ENCODE data around the gene TGM5. TPM values are rescaled to one million over a fixed set of nuclear protein-coding genes. Genes with fewer than 3 reads are reported as not detected.

Gene TGM5
- total and polyA plus RNA-seq, 10 donors: 0.02 TPM; not detected in 9

DNA sequence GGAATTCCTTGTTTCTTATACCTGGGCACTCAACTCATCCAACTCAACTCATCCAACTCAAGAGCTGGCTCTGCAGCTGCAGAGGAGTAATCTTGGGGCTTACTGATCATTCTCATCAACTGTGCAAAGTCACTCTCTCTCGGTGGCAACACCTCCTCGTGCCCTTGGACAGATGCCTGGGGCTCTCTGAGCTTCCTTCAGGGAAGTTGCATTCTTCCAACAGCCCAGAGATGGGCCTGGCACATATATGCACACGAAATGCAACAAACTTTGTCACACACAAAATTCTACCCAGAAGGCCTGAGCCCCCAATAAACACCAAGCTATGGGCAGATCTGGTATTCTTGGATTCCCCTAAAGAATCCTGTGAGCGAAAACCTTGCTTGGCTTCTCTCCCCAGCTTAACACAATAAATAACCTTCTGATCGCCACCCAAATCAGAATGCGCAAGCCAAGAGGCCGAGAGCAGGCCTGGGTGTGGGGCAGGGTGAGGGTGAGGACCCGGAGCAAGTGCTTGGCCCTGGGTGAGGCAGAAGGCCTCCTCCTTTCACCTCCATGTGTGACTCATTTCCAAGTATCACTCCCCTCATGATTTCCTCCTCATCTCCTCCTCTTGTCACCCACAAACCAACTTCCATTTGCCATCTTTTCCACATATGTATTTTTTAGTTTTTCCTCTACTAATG, 15.4 kb downstream of the TGM5 start:
- intact Hi-C loops (cut with DNase I; ENCODE audit: low total_unique reads): no loop called here
- H3K9me3 ChIP-seq: no peaks in the 10 kb centered on the region
- peaks cover 3 to 28% (median 15%) of the 10 kb centered on the region in 6 donors for H3K4me1 ChIP-seq
- H3K27me3 ChIP-seq (replicated peaks in 1 of 7): peaks cover 0 to 38% (median 0%) of the 10 kb centered on the region in 7 donors
- TF ChIP-seq POLR2AphosphoS5 (IDR thresholded peaks at IDR 0.05) (no peak), POLR2A (IDR thresholded peaks at IDR 0.05) (no peak)
- TF ChIP-seq, protein P1, sequence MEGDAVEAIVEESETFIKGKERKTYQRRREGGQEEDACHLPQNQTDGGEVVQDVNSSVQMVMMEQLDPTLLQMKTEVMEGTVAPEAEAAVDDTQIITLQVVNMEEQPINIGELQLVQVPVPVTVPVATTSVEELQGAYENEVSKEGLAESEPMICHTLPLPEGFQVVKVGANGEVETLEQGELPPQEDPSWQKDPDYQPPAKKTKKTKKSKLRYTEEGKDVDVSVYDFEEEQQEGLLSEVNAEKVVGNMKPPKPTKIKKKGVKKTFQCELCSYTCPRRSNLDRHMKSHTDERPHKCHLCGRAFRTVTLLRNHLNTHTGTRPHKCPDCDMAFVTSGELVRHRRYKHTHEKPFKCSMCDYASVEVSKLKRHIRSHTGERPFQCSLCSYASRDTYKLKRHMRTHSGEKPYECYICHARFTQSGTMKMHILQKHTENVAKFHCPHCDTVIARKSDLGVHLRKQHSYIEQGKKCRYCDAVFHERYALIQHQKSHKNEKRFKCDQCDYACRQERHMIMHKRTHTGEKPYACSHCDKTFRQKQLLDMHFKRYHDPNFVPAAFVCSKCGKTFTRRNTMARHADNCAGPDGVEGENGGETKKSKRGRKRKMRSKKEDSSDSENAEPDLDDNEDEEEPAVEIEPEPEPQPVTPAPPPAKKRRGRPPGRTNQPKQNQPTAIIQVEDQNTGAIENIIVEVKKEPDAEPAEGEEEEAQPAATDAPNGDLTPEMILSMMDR (IDR thresholded peaks at IDR 0.05 in 8 of 11, conservative IDR thresholded peaks at IDR 0.05 in 3 of 11): no peak
- no peak overlapping the region for H3K4me3 ChIP-seq
- no peak for DNase-seq
- no peak overlapping the region for H3K27ac ChIP-seq
- no peaks in the 10 kb centered on the region for H3K36me3 ChIP-seq
- 75 to 92% (median 87%) methylated on average over 8 of the region's 8 CpGs for WGBS, 5 donors

DNA sequence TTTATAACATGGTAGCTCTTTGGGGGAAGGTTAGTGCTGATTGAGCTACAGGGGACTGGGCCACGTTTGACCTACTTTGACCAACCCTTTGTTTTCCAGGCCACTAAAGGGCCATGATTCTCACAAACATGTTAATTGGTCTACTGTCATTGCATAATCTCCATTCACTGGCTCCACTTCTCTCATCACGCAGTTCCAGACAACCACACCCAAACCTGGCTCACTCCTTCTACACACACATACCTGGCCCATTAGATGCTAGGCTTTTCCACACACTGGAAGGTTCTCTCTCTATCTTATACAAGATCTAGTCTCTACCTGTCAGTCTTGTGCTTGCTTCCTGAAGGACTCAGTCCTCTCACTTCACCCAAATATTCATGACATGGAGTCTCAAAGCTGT, 15.9 kb downstream of the TGM5 start:
- intact Hi-C loops (cut with DNase I; ENCODE audit: low total_unique reads): no loop called here
- TF ChIP-seq POLR2AphosphoS5 (IDR thresholded peaks at IDR 0.05): no peak
- TF ChIP-seq POLR2A (IDR thresholded peaks at IDR 0.05): no peak
- TF ChIP-seq, protein P1 (IDR thresholded peaks at IDR 0.05 in 8 of 11, conservative IDR thresholded peaks at IDR 0.05 in 3 of 11): no peak
- WGBS, 5 donors: 73 to 86% (median 77%) methylated on average over 2 of the region's 2 CpGs

DNA sequence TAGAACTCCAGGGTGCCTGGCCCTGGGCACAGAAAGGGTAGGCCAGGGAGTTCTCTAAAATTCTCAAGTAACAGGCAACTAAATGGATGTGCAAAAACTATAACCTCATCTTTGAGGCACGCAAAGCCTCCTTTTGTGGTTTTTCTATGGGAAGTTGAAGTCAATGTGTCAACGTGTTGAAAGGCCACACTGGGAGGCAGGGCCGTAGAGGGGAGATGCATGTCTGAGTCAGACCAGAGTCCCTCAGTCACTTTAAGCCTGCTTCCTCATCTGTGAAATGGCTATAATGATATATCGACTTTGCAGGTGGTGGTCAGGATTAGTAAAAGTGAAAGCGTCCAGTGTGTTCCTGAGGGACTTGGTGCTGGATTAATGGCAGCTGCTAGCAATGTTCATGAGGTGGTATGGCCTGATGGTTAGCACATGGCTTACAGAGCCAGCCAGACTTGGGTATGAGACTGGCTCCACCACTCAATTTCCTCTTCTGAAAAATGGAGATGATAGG, 17.0 kb downstream of the TGM5 start:
- intact Hi-C loops (cut with DNase I; ENCODE audit: low total_unique reads): no loop called here
- Histone ChIP-seq H3K36me3 (no peaks in the 10 kb centered on the region), H3K27me3 (replicated peaks in 1 of 7) (peaks cover 0 to 25% (median 0%) of the 10 kb centered on the region in 7 donors), H3K27ac (peak overlapping the region in 2 of 8 donors; percentile 24 to 25), H3K4me1 (peaks cover 3 to 20% (median 11%) of the 10 kb centered on the region in 6 donors), H3K4me3 (no peak overlapping the region), H3K9me3 (no peaks in the 10 kb centered on the region)
- WGBS, 5 donors: 24 to 32% (median 28%) methylated on average over 5 of the region's 5 CpGs
- no peak for DNase-seq
- TF ChIP-seq POLR2A (IDR thresholded peaks at IDR 0.05): no peak
- TF ChIP-seq, protein P1 (IDR thresholded peaks at IDR 0.05 in 8 of 11, conservative IDR thresholded peaks at IDR 0.05 in 3 of 11): no peak
- no peak for TF ChIP-seq POLR2AphosphoS5 (IDR thresholded peaks at IDR 0.05)

More for the DNA sequence above, 15.9 kb downstream of the TGM5 start:
- Histone ChIP-seq H3K4me1 (peaks cover 3 to 27% (median 14%) of the 10 kb centered on the region in 6 donors), H3K27ac (no peak overlapping the region), H3K4me3 (no peak overlapping the region), H3K27me3 (replicated peaks in 1 of 7) (peaks cover 0 to 33% (median 0%) of the 10 kb centered on the region in 7 donors), H3K9me3 (no peaks in the 10 kb centered on the region), H3K36me3 (no peaks in the 10 kb centered on the region)
- no peak for DNase-seq

DNA sequence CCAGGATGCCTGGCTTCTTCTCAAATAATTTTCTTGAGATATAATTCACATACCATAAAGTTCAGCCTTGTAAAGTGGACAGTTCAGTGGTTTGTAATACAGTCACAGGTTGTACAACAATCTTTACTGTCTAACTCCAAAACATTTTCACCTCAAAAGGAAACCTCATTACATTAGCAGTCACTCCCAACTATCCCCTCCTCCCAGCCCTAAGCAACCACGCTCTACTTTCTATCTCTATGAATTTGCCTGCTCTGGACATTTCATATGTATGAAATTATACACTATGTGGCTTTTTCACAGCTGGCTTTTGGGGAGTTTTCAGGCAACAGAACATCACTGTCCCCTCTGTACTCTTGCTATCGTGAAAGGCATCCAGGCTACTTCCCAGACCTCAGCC, 17.5 kb downstream of the TGM5 start:
- Histone ChIP-seq H3K4me1 (peaks cover 3 to 20% (median 11%) of the 10 kb centered on the region in 6 donors), H3K4me3 (no peak overlapping the region), H3K36me3 (no peaks in the 10 kb centered on the region), H3K27ac (peak overlapping the region in 2 of 8 donors; percentile 24 to 25), H3K27me3 (replicated peaks in 1 of 7) (peaks cover 0 to 20% (median 0%) of the 10 kb centered on the region in 7 donors), H3K9me3 (no peaks in the 10 kb centered on the region)
- no peak for DNase-seq
- 55 to 72% (median 60%) methylated on average over 2 of the region's 2 CpGs for WGBS, 5 donors
- TF ChIP-seq POLR2A (IDR thresholded peaks at IDR 0.05) (no peak), POLR2AphosphoS5 (IDR thresholded peaks at IDR 0.05) (no peak)
- TF ChIP-seq, protein P1 (IDR thresholded peaks at IDR 0.05 in 8 of 11, conservative IDR thresholded peaks at IDR 0.05 in 3 of 11): no peak
- intact Hi-C loops (cut with DNase I; ENCODE audit: low total_unique reads): no loop called here
